GM23338 (cell line): ENCODE results near the gene FAM13A. TPM values are rescaled to one million over a fixed set of nuclear protein-coding genes. Genes with fewer than 3 reads are reported as not detected.

Experiments used
- ATAC-seq: fragments of 200-7000 bp; cut with Tn5 transposase; 3 replicates; pipeline ENCODE4 v1.9.1; 2020
- DNase-seq: peaks from one replicate; pipeline ENCODE4 v3.0.0-alpha.2; 2015; ENCODE audit warnings: low spot score
- H2AFZ ChIP-seq: fragments of 200-600 bp; sonication (generic); 2 replicates; pipeline ENCODE4 v1.8.0; 2016; ENCODE audit warnings: antibody characterized with exemption, mild to moderate bottlenecking, moderate library complexity
- H3F3A ChIP-seq: fragments of 200-600 bp; sonication (generic); replicated peaks from 2 replicates; pipeline ENCODE4 v1.8.0; 2017; ENCODE audit warnings: antibody characterized with exemption, mixed run types, low read depth
- H3K27ac ChIP-seq: fragments of 200-600 bp; sonication (generic); 2 replicates; pipeline ENCODE4 v1.6.1; 2016; ENCODE audit warnings: low read depth
- H3K27me3 ChIP-seq: fragments of 200-600 bp; sonication (generic); 2 replicates; pipeline ENCODE4 v1.8.0; 2016; ENCODE audit warnings: mild to moderate bottlenecking, mixed run types, moderate library complexity; ENCODE audit not compliant: insufficient read depth
- H3K36me3 ChIP-seq: fragments of 200-600 bp; sonication (generic); 2 replicates; pipeline ENCODE4 v1.8.0; 2016; ENCODE audit warnings: mild to moderate bottlenecking; ENCODE audit not compliant: insufficient read depth
- H3K4me1 ChIP-seq: fragments of 200-600 bp; sonication (generic); 2 replicates; pipeline ENCODE4 v1.8.0; 2016; ENCODE audit warnings: mild to moderate bottlenecking, moderate library complexity; ENCODE audit not compliant: insufficient read depth
- H3K4me2 ChIP-seq: fragments of 200-600 bp; sonication (generic); 2 replicates; pipeline ENCODE4 v1.7.1; 2017; ENCODE audit warnings: mixed run types
- H3K4me3 ChIP-seq: fragments of 200-600 bp; sonication (generic); 2 replicates; pipeline ENCODE4 v1.6.1; 2016; ENCODE audit warnings: mixed run types
- H3K79me2 ChIP-seq: fragments of 200-600 bp; sonication (generic); replicated peaks from 2 replicates; pipeline ENCODE4 v1.8.0; 2017; ENCODE audit warnings: mild to moderate bottlenecking; ENCODE audit not compliant: insufficient read depth
- H3K9me2 ChIP-seq: fragments of 200-600 bp; sonication (generic); 2 replicates; pipeline ENCODE4 v1.8.0; 2017; ENCODE audit not compliant: insufficient read depth
- H4K20me1 ChIP-seq: fragments of 200-600 bp; sonication (generic); replicated peaks from 2 replicates; pipeline ENCODE4 v1.8.0; 2017; ENCODE audit warnings: mild to moderate bottlenecking; ENCODE audit not compliant: insufficient read depth
- H3K27ac Mint-ChIP-seq: 2 replicates; pipeline ENCODE4 v1.8.0; 2020; ENCODE audit warnings: inconsistent platforms, mild to moderate bottlenecking, moderate library complexity, mixed read lengths
- H3K27me3 Mint-ChIP-seq: 3 replicates; pipeline ENCODE4 v1.8.0; 2022; ENCODE audit warnings: low read depth, mild to moderate bottlenecking, moderate library complexity, mixed read lengths, inconsistent platforms; ENCODE audit not compliant: insufficient read depth, poor library complexity
- H3K36me3 Mint-ChIP-seq: 3 replicates; pipeline ENCODE4 v1.8.0; 2021; ENCODE audit warnings: low read depth, mild to moderate bottlenecking, inconsistent platforms, moderate library complexity, mixed read lengths
- H3K4me1 Mint-ChIP-seq: 3 replicates; pipeline ENCODE4 v1.8.0; 2020; ENCODE audit warnings: mild to moderate bottlenecking, inconsistent platforms, mixed read lengths
- H3K4me3 Mint-ChIP-seq: 3 replicates; pipeline ENCODE4 v1.8.0; 2021; ENCODE audit warnings: moderate library complexity, mild to moderate bottlenecking, inconsistent platforms, mixed read lengths
- H3K9me3 Mint-ChIP-seq: 3 replicates; pipeline ENCODE4 v1.8.0; 2020; ENCODE audit warnings: moderate library complexity, mild to moderate bottlenecking, inconsistent platforms, mixed read lengths
- CREB1 ChIP-seq: fragments of 250-450 bp; sonication (Bioruptor Pico); IDR thresholded peaks from 2 replicates; pipeline ENCODE4 v1.5.0; 2020; ENCODE audit warnings: low read depth, mild to moderate bottlenecking, moderate library complexity
- CTCF ChIP-seq, 2 experiments: fragments of 200-600 bp in 1 of 2; sonication (generic) in 1 of 2; conservative IDR thresholded peaks; 2 replicates each; pipeline versions ENCODE4 v1.5.1 to v1.6.1; 2016 to 2017; ENCODE audit warnings: antibody characterized with exemption in 2 of 2, low read depth in 2 of 2, mild to moderate bottlenecking in 2 of 2, moderate library complexity in 1 of 2
- EZH2phosphoT487 ChIP-seq: fragments of 200-600 bp; sonication (generic); IDR thresholded peaks from one replicate; pipeline ENCODE4 v1.8.1; 2018; ENCODE audit warnings: antibody characterized with exemption; ENCODE audit not compliant: unreplicated experiment
- POLR2AphosphoS5 ChIP-seq: IDR thresholded peaks from 2 replicates; pipeline ENCODE4 v1.6.1; 2016; ENCODE audit warnings: antibody characterized with exemption, low read depth
- REST ChIP-seq: IDR thresholded peaks from one replicate; pipeline ENCODE4 v1.6.1; 2018; ENCODE audit warnings: antibody characterized with exemption; ENCODE audit not compliant: unreplicated experiment
- ZNF331 ChIP-seq: fragments of 250-450 bp; sonication (Bioruptor Pico); IDR thresholded peaks from 2 replicates; pipeline ENCODE4 v1.5.0; 2020; ENCODE audit warnings: low read depth, mild to moderate bottlenecking, moderate library complexity
- polyA plus RNA-seq: library from polyadenylated mRNA; unstranded; fragments of >200 nt; fragmentation: Nextera tagmentation; extraction: Ambion mirVana; gene quantifications from 2 replicates; pipeline ENCODE4 v1.2.1, GENCODE V29; 2016
- total RNA-seq: library from RNA; depleted of rRNA; stranded (reverse); fragments of >200 nt; shearing (Covaris generic); gene quantifications from 2 replicates; pipeline ENCODE4 v1.2.3, GENCODE V29; 2014

FAM13A gene
- total and polyA plus RNA-seq, 2 experiments from 2014 or later = 13.9 to 28.4 TPM

GRCh38 chr4:88728146-88728545 lies 328.8 kb downstream of the FAM13A start:
- H3K27ac ChIP-seq = no peak overlapping the region
- H3K9me2 ChIP-seq = no peaks in the 10 kb centered on the region
- no peaks in the 10 kb centered on the region for H3K27me3 ChIP-seq
- no peak overlapping the region for H3K4me3 ChIP-seq
- H3K79me2 ChIP-seq = no peaks in the 10 kb centered on the region
- TF ChIP-seq REST (no peak), CREB1 (no peak), EZH2phosphoT487 (no peak), POLR2AphosphoS5 (no peak), ZNF331 (CRISPR knock-in tag) (no peak), CTCF (conservative IDR thresholded peaks at IDR 0.05; ENCODE audit: low read depth in 2 of 2) (no peak)
- H2AFZ ChIP-seq = no peak overlapping the region
- Mint-ChIP-seq H3K9me3 (no peaks in the 10 kb centered on the region), H3K27me3 (peaks cover 2% of the 10 kb centered on the region), H3K36me3 (peaks cover 11% of the 10 kb centered on the region; the same call in 2 of the 3 replicates), H3K4me1 (peaks cover 12% of the 10 kb centered on the region; the same call in 2 of the 3 replicates), H3K4me3 (no peak overlapping the region), H3K27ac (no peak overlapping the region)
- no peaks in the 10 kb centered on the region for H3K36me3 ChIP-seq
- H3K4me2 ChIP-seq = no peak overlapping the region
- ATAC-seq (no peak), DNase-seq (no peak)
- H4K20me1 ChIP-seq = no peaks in the 10 kb centered on the region
- no peaks in the 10 kb centered on the region for H3F3A ChIP-seq
- H3K4me1 ChIP-seq = no peaks in the 10 kb centered on the region

- H3K79me2 ChIP-seq = no peaks in the 10 kb centered on the region
- Mint-ChIP-seq H3K9me3 (no peaks in the 10 kb centered on the region), H3K4me3 (no peak overlapping the region), H3K4me1 (peaks cover 12% of the 10 kb centered on the region; the same call in 2 of the 3 replicates), H3K36me3 (peaks cover 14% of the 10 kb centered on the region; the same call in 2 of the 3 replicates), H3K27me3 (peaks cover 2% of the 10 kb centered on the region), H3K27ac (no peak overlapping the region)
- no peaks in the 10 kb centered on the region for H3K9me2 ChIP-seq
- DNase-seq (no peak), ATAC-seq (no peak)
- no peaks in the 10 kb centered on the region for H4K20me1 ChIP-seq
- no peak overlapping the region for H3K27ac ChIP-seq
- H3K36me3 ChIP-seq = no peaks in the 10 kb centered on the region
- H3K4me1 ChIP-seq = no peaks in the 10 kb centered on the region
- H3K4me2 ChIP-seq = no peak overlapping the region
- no peaks in the 10 kb centered on the region for H3F3A ChIP-seq
- H2AFZ ChIP-seq = no peak overlapping the region
- H3K4me3 ChIP-seq = no peak overlapping the region
- H3K27me3 ChIP-seq = no peaks in the 10 kb centered on the region
- no peak for TF ChIP-seq CTCF (conservative IDR thresholded peaks at IDR 0.05; ENCODE audit: low read depth in 2 of 2)
- TF ChIP-seq ZNF331 (CRISPR knock-in tag) = no peak
- TF ChIP-seq REST = no peak
- TF ChIP-seq POLR2AphosphoS5 = no peak
Measured at GRCh38 chr4:88725986-88726385, 331.0 kb downstream of the FAM13A start.
